ENCODE data around the gene SELE.
"Not testable (repeated sequence)": the region's sequence is repeated elsewhere in the genome, so short reads cannot be mapped to it uniquely, and the experiment has no call there.

The SELE gene

GRCh38 chr1:169723763-169724162, 10.1 kb downstream of the SELE start:
- no peak for DNase-seq (ENCODE audit: low read depth, low spot score)

DNA sequence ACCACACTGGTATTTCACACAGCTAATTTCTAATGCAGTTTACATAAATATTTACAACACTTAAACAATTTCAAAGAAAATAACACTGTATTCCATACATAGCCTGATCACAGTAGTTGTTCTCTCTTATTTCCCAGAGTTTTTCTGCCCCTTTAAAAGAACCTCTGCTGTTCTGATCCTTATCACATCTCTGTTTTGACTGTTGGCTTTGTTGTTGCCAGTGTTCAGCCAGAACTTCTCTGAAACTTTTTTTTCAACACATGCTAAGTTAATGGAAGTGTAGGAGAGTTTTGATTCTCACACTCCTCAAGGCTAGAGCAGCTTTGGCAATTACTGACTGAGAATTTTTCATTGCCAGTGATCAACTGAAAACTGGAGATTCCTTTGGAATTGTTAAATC, 11.1 kb downstream of the SELE start:
- DNase-seq (ENCODE audit: low read depth, low spot score), result no peak

- not testable (repeated sequence) for DNase-seq (ENCODE audit: low read depth, low spot score)
Observed at GRCh38 chr1:169715100-169715499, 18.8 kb downstream of the SELE start.

- not testable (repeated sequence) for DNase-seq (ENCODE audit: low read depth, low spot score)
Observed at GRCh38 chr1:169713090-169713489, 20.8 kb downstream of the SELE start.

DNA sequence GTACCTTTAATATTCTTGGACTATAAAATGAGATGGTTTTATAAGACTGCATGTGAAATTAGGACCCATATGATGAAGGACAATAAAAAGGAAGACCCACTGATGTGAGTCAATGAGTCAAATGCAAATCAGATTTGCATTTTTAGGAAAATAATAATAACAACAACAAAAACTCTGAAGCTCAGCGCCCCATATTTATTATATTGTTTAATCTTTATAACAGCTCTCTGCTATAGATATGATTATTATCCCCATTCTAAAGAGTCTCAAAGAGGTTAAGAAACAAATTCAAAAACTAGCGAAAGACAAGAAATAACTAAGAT, 21.6 kb downstream of the SELE start:
- no peak for DNase-seq (ENCODE audit: low read depth, low spot score)

GRCh38 chr1:169711469-169712308, 22.2 kb downstream of the SELE start, which contains the start of gene SELL:
Gene SELL, minus strand, starts transcription at chr1:169711620. Its CDS starts 122 bp downstream, at chr1:169711498.
- peak; percentile 65 for DNase-seq (ENCODE audit: low read depth, low spot score)

DNA sequence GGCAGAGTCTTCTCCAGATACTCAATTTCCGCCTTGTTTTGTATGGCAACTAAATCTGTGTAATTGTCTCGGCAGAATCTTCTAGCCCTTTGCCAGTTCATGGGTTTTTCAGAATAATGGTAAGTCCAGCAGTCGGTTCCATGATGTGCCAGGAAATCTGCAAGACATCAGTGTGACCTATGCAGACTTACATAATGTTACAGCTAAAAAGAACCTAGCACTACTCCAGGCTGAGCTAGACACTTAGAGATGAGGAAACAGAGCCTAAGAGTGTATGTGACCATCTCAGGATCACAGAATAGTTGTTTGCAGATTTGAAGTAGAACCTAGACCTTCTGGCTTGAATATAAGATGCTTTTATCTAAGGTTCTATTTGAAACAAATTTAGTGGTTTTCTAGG, 25.2 kb downstream of the SELE start:
- DNase-seq (ENCODE audit: low read depth, low spot score), result no peak

GRCh38 chr1:169707912-169708604, 25.8 kb downstream of the SELE start:
- DNase-seq (ENCODE audit: low read depth, low spot score), result no peak

- no peak for DNase-seq (ENCODE audit: low read depth, low spot score)
Observed at GRCh38 chr1:169704797-169705196, 29.1 kb downstream of the SELE start.

- no peak for DNase-seq (ENCODE audit: low read depth, low spot score)
Observed at GRCh38 chr1:169701261-169702005, 32.4 kb downstream of the SELE start.

DNA sequence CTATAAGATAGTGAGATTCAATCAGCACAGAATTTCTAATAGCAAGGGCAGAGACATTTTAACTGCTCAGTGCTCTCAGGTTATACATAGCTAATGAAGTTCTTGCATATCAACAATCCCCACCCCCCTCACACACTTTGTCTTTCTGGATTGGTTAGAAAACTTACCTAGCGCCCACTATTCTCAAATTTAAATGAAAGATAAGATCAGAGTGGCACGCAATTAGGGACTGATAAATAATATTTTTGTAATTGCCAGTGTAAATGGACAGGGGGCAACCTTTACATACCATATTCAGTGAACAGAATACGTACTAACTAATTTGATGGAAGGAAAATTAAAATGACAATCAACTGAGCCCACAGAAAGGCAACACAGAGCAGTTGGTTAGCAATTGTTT, 34.2 kb downstream of the SELE start:
- no peak for DNase-seq (ENCODE audit: low read depth, low spot score)

GRCh38 chr1:169698976-169699375, 34.9 kb downstream of the SELE start:
- no peak for DNase-seq (ENCODE audit: low read depth, low spot score)

DNA sequence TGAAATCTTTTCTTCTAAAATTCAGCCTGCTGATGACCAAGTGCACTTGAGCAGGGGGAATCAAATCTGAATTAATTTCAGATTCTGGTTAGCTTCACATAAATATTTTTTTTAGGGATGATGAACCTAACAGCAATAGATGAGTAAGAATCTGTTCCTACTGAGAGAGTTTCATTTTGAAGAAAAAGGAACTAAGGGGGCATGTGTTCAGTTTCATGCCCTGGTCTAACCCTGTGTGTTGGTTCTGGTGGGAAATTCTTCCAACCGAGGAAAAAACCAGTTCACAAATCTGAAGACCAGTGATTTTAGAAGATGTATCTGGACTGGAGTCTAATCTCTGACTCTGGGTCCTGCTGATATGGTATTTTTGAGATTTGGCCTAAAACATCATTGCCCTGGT, 36.1 kb downstream of the SELE start:
- DNase-seq (ENCODE audit: low read depth, low spot score), result no peak

- no peak for DNase-seq (ENCODE audit: low read depth, low spot score)
Observed at GRCh38 chr1:169696273-169697100, 37.4 kb downstream of the SELE start.

DNA sequence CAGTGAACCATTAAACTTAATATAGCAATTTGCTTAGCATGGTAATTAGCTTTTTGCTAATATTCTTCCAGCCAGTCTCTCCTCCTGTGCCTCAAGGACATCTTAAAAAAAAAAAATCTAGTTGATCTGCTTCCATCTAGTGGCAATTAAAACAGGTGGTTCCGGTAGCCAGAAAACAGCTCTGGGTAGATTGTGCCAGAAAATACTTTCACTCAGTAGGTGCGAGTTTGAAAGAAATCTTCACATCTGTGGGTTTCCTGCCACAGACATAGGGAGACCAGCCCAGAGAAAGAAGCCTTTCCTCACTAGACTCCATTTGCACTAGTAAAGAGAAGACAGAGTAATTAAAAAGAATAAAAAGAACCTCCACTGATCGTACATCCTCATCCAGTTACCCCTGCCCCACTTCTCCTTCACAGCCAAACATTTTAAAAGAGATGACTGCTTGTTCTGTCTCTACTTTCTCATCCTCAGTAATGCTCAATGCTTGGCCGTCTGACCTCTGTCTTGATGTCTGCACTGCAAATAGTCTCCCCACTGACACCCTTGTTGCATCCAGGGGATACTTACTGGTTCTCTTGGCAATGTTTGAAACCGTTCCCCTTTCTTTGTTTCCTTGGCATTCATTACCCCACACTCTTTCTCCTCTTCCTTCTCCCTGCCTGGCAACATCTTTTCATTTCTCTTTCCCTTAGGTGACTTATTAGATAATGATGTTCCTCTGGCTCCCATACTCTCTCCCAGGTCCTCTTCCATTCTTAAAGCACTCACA, 39.4 kb downstream of the SELE start:
- DNase-seq (ENCODE audit: low read depth, low spot score), result no peak

GRCh38 chr1:169692756-169693460, 41.0 kb downstream of the SELE start:
- DNase-seq (ENCODE audit: low read depth, low spot score), result no peak

DNA sequence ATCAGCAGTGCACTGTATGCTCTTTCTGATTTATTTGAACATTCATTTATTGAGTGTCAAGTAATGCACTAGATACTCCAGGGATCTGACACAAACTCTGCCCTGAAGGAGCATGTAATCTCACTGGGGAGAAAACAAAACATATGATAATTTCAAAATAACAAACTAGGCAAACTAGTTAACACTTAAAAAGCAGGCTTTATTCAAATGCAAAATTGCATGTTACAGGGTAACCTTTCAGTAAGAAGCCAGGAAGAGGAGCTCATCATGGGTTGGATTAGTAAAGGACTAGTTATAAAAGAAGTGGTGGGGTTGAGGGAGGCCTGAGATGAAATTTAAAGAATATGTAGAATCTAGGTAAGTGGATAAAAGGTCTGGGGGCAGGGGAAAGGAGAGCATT, 43.4 kb downstream of the SELE start:
- DNase-seq (ENCODE audit: low read depth, low spot score), result no peak

DNA sequence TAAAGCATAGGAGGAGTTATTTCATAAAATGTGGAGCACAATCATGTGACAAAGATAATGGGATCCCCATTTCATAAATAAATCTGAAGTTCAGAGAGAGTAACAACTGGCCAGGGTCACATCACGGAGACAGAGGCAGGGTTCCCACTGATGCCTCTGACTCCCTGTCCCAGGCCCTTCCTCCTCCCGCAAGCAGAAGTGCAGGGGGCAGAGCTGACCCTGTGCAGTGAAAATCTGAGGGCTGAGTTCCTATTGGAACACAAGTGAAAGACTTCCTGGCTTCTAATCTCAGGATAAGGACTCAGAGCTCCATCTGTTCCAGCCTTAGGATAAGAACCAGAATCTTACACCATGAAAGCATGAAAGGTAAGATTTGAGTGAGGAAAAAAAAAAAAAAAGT, 44.5 kb downstream of the SELE start:
- DNase-seq (ENCODE audit: low read depth, low spot score), result no peak

GRCh38 chr1:169688377-169688776, 45.5 kb downstream of the SELE start:
- not testable (repeated sequence) for DNase-seq (ENCODE audit: low read depth, low spot score)

GRCh38 chr1:169683661-169684060, 50.2 kb downstream of the SELE start:
- DNase-seq (ENCODE audit: low read depth, low spot score), result no peak

All from activated CD4-positive, CD25-positive, alpha-beta regulatory T cell treated with anti-CD3 and anti-CD28 coated beads, Interleukin-2, amount 50 U/mL, for 16 hours (primary cell).